GM23338 (cell line): ENCODE results near the gene SRSF8.

Source experiments
- CREB1 ChIP-seq: fragments of 250-450 bp; sonication (Bioruptor Pico); IDR thresholded peaks from 2 replicates; pipeline ENCODE4 v1.5.0; 2020; ENCODE audit warnings: low read depth, mild to moderate bottlenecking, moderate library complexity
- EZH2 ChIP-seq: fragments of 200-600 bp; sonication (generic); IDR thresholded peaks from one replicate; pipeline ENCODE4 v1.8.0; 2017; ENCODE audit warnings: antibody characterized with exemption, mild to moderate bottlenecking, low read depth; ENCODE audit not compliant: unreplicated experiment
- EZH2phosphoT487 ChIP-seq: fragments of 200-600 bp; sonication (generic); IDR thresholded peaks from one replicate; pipeline ENCODE4 v1.8.1; 2018; ENCODE audit warnings: antibody characterized with exemption; ENCODE audit not compliant: unreplicated experiment
- JUNB ChIP-seq: IDR thresholded peaks from one replicate; pipeline ENCODE4 v1.6.1; 2016; ENCODE audit warnings: antibody characterized with exemption; ENCODE audit not compliant: unreplicated experiment
- POLR2AphosphoS5 ChIP-seq: IDR thresholded peaks from 2 replicates; pipeline ENCODE4 v1.6.1; 2016; ENCODE audit warnings: antibody characterized with exemption, low read depth
- STAT1 ChIP-seq: IDR thresholded peaks from one replicate; pipeline ENCODE4 v1.6.1; 2016; ENCODE audit warnings: antibody characterized with exemption; ENCODE audit not compliant: unreplicated experiment
- ZNF114 ChIP-seq: fragments of 250-450 bp; sonication (Bioruptor Pico); IDR thresholded peaks from 2 replicates; pipeline ENCODE4 v1.5.0; 2020; ENCODE audit warnings: mild to moderate bottlenecking, moderate library complexity
- TF ChIP-seq, protein P1 (sequence below), 2 experiments: fragments of 200-600 bp in 1 of 2; sonication (generic) in 1 of 2; conservative IDR thresholded peaks; 2 replicates each; pipeline versions ENCODE4 v1.5.1 to v1.6.1; 2016 to 2017; ENCODE audit warnings: antibody characterized with exemption in 2 of 2, low read depth in 2 of 2, mild to moderate bottlenecking in 2 of 2, moderate library complexity in 1 of 2
- TF ChIP-seq, protein P2 (sequence below): IDR thresholded peaks from one replicate; pipeline ENCODE4 v1.6.1; 2018; ENCODE audit warnings: antibody characterized with exemption; ENCODE audit not compliant: unreplicated experiment

DNA sequence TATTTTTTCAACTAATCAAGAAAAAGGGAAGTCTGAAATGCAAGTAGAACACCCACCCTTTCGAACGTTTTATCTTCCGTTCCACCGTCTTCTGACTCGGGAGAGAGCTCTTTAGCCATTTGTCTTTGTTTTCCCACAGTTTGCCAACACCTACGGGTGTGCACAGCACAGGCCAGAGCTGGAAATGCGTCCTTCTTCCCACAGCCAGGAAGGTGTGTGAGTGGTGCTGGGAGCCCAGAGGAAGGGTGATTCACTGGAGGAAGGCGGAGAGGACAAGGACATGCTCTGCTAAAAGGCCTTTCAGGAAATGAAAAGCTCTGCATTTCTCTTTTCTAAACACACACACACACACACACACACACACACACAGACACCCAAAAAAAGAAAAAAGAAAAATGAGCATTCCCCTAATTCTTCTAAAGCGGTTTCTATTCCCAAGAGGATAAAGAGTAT is 41.5 kb downstream of the SRSF8 start:
- TF ChIP-seq, protein P1, sequence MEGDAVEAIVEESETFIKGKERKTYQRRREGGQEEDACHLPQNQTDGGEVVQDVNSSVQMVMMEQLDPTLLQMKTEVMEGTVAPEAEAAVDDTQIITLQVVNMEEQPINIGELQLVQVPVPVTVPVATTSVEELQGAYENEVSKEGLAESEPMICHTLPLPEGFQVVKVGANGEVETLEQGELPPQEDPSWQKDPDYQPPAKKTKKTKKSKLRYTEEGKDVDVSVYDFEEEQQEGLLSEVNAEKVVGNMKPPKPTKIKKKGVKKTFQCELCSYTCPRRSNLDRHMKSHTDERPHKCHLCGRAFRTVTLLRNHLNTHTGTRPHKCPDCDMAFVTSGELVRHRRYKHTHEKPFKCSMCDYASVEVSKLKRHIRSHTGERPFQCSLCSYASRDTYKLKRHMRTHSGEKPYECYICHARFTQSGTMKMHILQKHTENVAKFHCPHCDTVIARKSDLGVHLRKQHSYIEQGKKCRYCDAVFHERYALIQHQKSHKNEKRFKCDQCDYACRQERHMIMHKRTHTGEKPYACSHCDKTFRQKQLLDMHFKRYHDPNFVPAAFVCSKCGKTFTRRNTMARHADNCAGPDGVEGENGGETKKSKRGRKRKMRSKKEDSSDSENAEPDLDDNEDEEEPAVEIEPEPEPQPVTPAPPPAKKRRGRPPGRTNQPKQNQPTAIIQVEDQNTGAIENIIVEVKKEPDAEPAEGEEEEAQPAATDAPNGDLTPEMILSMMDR (conservative IDR thresholded peaks at IDR 0.05; ENCODE audit: low read depth in 2 of 2), result no peak
- no peak for TF ChIP-seq EZH2phosphoT487
- TF ChIP-seq, protein P2, sequence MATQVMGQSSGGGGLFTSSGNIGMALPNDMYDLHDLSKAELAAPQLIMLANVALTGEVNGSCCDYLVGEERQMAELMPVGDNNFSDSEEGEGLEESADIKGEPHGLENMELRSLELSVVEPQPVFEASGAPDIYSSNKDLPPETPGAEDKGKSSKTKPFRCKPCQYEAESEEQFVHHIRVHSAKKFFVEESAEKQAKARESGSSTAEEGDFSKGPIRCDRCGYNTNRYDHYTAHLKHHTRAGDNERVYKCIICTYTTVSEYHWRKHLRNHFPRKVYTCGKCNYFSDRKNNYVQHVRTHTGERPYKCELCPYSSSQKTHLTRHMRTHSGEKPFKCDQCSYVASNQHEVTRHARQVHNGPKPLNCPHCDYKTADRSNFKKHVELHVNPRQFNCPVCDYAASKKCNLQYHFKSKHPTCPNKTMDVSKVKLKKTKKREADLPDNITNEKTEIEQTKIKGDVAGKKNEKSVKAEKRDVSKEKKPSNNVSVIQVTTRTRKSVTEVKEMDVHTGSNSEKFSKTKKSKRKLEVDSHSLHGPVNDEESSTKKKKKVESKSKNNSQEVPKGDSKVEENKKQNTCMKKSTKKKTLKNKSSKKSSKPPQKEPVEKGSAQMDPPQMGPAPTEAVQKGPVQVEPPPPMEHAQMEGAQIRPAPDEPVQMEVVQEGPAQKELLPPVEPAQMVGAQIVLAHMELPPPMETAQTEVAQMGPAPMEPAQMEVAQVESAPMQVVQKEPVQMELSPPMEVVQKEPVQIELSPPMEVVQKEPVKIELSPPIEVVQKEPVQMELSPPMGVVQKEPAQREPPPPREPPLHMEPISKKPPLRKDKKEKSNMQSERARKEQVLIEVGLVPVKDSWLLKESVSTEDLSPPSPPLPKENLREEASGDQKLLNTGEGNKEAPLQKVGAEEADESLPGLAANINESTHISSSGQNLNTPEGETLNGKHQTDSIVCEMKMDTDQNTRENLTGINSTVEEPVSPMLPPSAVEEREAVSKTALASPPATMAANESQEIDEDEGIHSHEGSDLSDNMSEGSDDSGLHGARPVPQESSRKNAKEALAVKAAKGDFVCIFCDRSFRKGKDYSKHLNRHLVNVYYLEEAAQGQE, result no peak
- TF ChIP-seq POLR2AphosphoS5, result no peak
- no peak for TF ChIP-seq CREB1 (CRISPR knock-in tag)
- TF ChIP-seq STAT1, result no peak
- no peak for TF ChIP-seq EZH2
- TF ChIP-seq JUNB, result no peak
- TF ChIP-seq ZNF114 (CRISPR knock-in tag), result no peak
